HEK293 (cell line): ENCODE measurements around the gene HOOK1.

Experiments used
- CTCF ChIA-PET: fragments of 350-600 bp; formaldehyde crosslinking; extraction: SDS; loops from one replicate; lab custom pipeline; 2021; ENCODE audit warnings: antibody characterized with exemption; lab: Yijun Ruan, JAX
- POLR2A ChIA-PET: fragments of 300-600 bp; formaldehyde crosslinking; extraction: SDS; loops from one replicate; lab custom pipeline; 2020; ENCODE audit warnings: antibody characterized with exemption, inconsistent platforms; lab: Yijun Ruan, JAX
- H3K27ac ChIP-seq: fragments of 200-500 bp; sonication (Bioruptor generic); 2 replicates; pipeline ENCODE4 v1.5.1; 2014; ENCODE audit warnings: low read depth, low read length, control low read depth, inconsistent platforms; ENCODE audit errors: extremely low read depth
- H3K36me3 ChIP-seq, 2 experiments: fragments of 200-500 bp in 1 of 2; sonication (Bioruptor generic) in 1 of 2; 1 replicate in 1 of 2; 2 replicates in 1 of 2; pipeline ENCODE4 v1.5.1; 2014 to 2017; ENCODE audit warnings: inconsistent platforms in 2 of 2, low read length in 2 of 2; ENCODE audit not compliant: control insufficient read depth in 2 of 2, insufficient read depth in 1 of 2
- H3K4me1 ChIP-seq: fragments of 200-500 bp; sonication (Bioruptor generic); 2 replicates; pipeline ENCODE4 v1.5.1; 2014; ENCODE audit warnings: mild to moderate bottlenecking, low read length, inconsistent platforms; ENCODE audit not compliant: control insufficient read depth, insufficient read depth
- H3K4me3 ChIP-seq: 2 replicates; pipeline ENCODE4 v1.5.1; 2011; ENCODE audit warnings: low read depth, mild to moderate bottlenecking, control low read depth, low read length, moderate library complexity
- H3K9me3 ChIP-seq: fragments of 200-500 bp; sonication (Bioruptor generic); 2 replicates; pipeline ENCODE4 v1.5.1; 2014; ENCODE audit warnings: low read depth, low read length, inconsistent platforms; ENCODE audit not compliant: control insufficient read depth, insufficient read depth
- GLIS1 ChIP-seq: fragments of 450-650 bp; formaldehyde crosslinking; IDR thresholded peaks from 2 replicates; pipeline ENCODE4 v1.5.1; 2016; ENCODE audit warnings: missing biosample characterization, missing genetic modification characterization
- KLF10 ChIP-seq: fragments of 450-650 bp; IDR thresholded peaks from 2 replicates; pipeline ENCODE4 v1.5.1; 2018; ENCODE audit warnings: missing biosample characterization, mild to moderate bottlenecking, missing genetic modification characterization
- RBAK ChIP-seq: fragments of 450-650 bp; formaldehyde crosslinking; IDR thresholded peaks from 2 replicates; pipeline ENCODE4 v1.5.1; 2016; ENCODE audit warnings: missing biosample characterization, missing genetic modification characterization
- TRIM28 ChIP-seq: IDR thresholded peaks from 2 replicates; pipeline ENCODE4 v1.6.1; 2011; ENCODE audit warnings: low read length, control low read depth, borderline replicate concordance
- ZBTB17 ChIP-seq: fragments of 450-650 bp; formaldehyde crosslinking; IDR thresholded peaks from 2 replicates; pipeline ENCODE4 v1.5.1; 2016; ENCODE audit warnings: missing biosample characterization, missing genetic modification characterization
- ZBTB26 ChIP-seq: fragments of 450-650 bp; formaldehyde crosslinking; optimal IDR thresholded peaks from 2 replicates; pipeline ENCODE3; 2016; ENCODE audit warnings: missing biosample characterization, mild to moderate bottlenecking, missing genetic modification characterization
- ZNF18 ChIP-seq: fragments of 450-650 bp; formaldehyde crosslinking; IDR thresholded peaks from 2 replicates; pipeline ENCODE4 v1.5.1; 2016; ENCODE audit warnings: missing biosample characterization, missing genetic modification characterization
- ZNF248 ChIP-seq: fragments of 450-650 bp; formaldehyde crosslinking; IDR thresholded peaks from 2 replicates; pipeline ENCODE4 v1.5.1; 2017; ENCODE audit warnings: missing biosample characterization, missing genetic modification characterization
- ZNF274 ChIP-seq, 2 experiments: fragments of 200-500 bp in 1 of 2; fragments of 450-650 bp in 1 of 2; sonication (Bioruptor generic) in 1 of 2; formaldehyde crosslinking in 1 of 2; IDR thresholded peaks; 2 replicates each; pipeline versions ENCODE4 v1.5.1 to v1.6.1; 2014 to 2016; ENCODE audit warnings: borderline replicate concordance in 1 of 2, inconsistent platforms in 1 of 2, low read length in 1 of 2, missing biosample characterization in 1 of 2, missing genetic modification characterization in 1 of 2
- ZNF501 ChIP-seq: fragments of 450-650 bp; formaldehyde crosslinking; IDR thresholded peaks from 2 replicates; pipeline ENCODE4 v1.5.1; 2016; ENCODE audit warnings: missing biosample characterization, missing genetic modification characterization
- ZNF510 ChIP-seq: fragments of 450-650 bp; formaldehyde crosslinking; IDR thresholded peaks from 2 replicates; pipeline ENCODE4 v1.5.1; 2018; ENCODE audit warnings: mild to moderate bottlenecking, missing genetic modification characterization, missing biosample characterization; ENCODE audit not compliant: insufficient replicate concordance
- ZNF514 ChIP-seq: fragments of 450-650 bp; formaldehyde crosslinking; IDR thresholded peaks from 2 replicates; pipeline ENCODE4 v1.5.1; 2016; ENCODE audit warnings: missing biosample characterization, missing genetic modification characterization
- ZNF529 ChIP-seq: fragments of 450-650 bp; formaldehyde crosslinking; IDR thresholded peaks from 2 replicates; pipeline ENCODE4 v1.5.1; 2017; ENCODE audit warnings: missing genetic modification characterization, missing biosample characterization; ENCODE audit not compliant: insufficient replicate concordance
- ZNF610 ChIP-seq: fragments of 450-650 bp; formaldehyde crosslinking; IDR thresholded peaks from 2 replicates; pipeline ENCODE4 v1.5.1; 2016; ENCODE audit warnings: missing biosample characterization, missing genetic modification characterization, borderline replicate concordance
- ZNF654 ChIP-seq: fragments of 450-650 bp; formaldehyde crosslinking; IDR thresholded peaks from 2 replicates; pipeline ENCODE4 v1.5.1; 2016; ENCODE audit warnings: low read depth, missing biosample characterization, missing genetic modification characterization
- ZNF76 ChIP-seq: fragments of 450-650 bp; formaldehyde crosslinking; IDR thresholded peaks from 2 replicates; pipeline ENCODE4; 2016; ENCODE audit warnings: low read depth, missing biosample characterization, missing genetic modification characterization, borderline replicate concordance
- ZSCAN5A ChIP-seq: fragments of 450-650 bp; formaldehyde crosslinking; IDR thresholded peaks from 2 replicates; pipeline ENCODE4 v1.5.1; 2016; ENCODE audit warnings: missing biosample characterization, missing genetic modification characterization
- ZXDB ChIP-seq: fragments of 450-650 bp; formaldehyde crosslinking; IDR thresholded peaks from 2 replicates; pipeline ENCODE4 v1.5.1; 2016; ENCODE audit warnings: missing biosample characterization, missing genetic modification characterization
- TF ChIP-seq, protein P1 (sequence below): fragments of 450-650 bp; formaldehyde crosslinking; conservative IDR thresholded peaks from 2 replicates; pipeline ENCODE4 v1.5.1; 2016; ENCODE audit warnings: low read depth, missing biosample characterization, missing genetic modification characterization
- TF ChIP-seq, protein P2 (sequence below): fragments of 450-650 bp; formaldehyde crosslinking; IDR thresholded peaks from 2 replicates; pipeline ENCODE4 v1.5.1; 2016; ENCODE audit warnings: missing biosample characterization, missing genetic modification characterization
- TF ChIP-seq, protein P3 (sequence below): fragments of 450-650 bp; formaldehyde crosslinking; IDR thresholded peaks from 2 replicates; pipeline ENCODE4 v1.5.1; 2016; ENCODE audit warnings: missing biosample characterization, missing genetic modification characterization

The HOOK1 gene

GRCh38 chr1:59901770-59902388, 87.1 kb downstream of the HOOK1 start:
- CTCF ChIA-PET = interaction anchor here (0.9 to 5.4 kb wide), 8 partner anchors 8 to 70 kb away, joined by 4 to 59 read pairs (median 15); no protein-coding TSS in a partner anchor

DNA sequence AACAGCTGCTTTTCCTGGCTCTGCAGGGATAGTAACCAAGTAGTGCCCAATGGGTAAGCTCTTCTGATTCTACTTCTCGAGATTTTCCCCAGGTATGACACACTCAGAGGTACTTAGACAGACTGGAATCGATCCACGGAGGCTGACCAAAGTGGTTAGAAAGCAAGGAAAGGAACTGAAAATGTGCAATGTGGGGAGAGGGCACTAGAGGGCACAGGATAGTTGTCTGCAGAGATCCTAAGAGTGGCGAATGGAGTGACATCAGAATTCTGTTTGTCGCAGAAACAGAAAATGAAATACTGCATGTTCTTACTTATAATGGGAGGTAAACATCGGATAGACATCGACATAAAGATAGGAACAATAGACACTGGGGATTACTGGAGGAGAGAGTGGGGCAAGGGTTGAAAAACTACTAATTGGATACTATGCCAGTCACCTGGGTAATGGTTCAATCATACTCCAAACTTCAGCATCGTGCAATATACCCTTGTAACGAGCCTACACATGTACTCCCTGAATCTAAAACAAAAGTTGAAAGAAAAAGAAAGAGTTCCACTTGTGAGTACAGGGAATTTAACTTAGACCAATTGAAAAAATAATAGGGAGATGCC, 88.5 kb downstream of the HOOK1 start:
- Histone ChIP-seq H3K4me1 (no peaks in the 10 kb centered on the region), H3K36me3 (peaks cover 0 to 3% of the 10 kb centered on the region in 2 experiments; a peak in 1 of 3 replicates), H3K9me3 (no peaks in the 10 kb centered on the region), H3K4me3 (no peak overlapping the region), H3K27ac (no peak overlapping the region)
- CTCF ChIA-PET = interaction anchor here (0.7 to 5.4 kb wide), 17 partner anchors 10 to 103 kb away, joined by 3 to 59 read pairs (median 5); partner anchors contain the start of gene CYP2J2
- POLR2A ChIA-PET = no interaction called here
- TF ChIP-seq ZNF76 (tag by site-specific recombination) = no peak
- peak; percentile 30; the same call in 1 of the 2 replicates for TF ChIP-seq ZNF654
- no peak for TF ChIP-seq ZNF610 (tag by site-specific recombination)
- TF ChIP-seq, protein P1, sequence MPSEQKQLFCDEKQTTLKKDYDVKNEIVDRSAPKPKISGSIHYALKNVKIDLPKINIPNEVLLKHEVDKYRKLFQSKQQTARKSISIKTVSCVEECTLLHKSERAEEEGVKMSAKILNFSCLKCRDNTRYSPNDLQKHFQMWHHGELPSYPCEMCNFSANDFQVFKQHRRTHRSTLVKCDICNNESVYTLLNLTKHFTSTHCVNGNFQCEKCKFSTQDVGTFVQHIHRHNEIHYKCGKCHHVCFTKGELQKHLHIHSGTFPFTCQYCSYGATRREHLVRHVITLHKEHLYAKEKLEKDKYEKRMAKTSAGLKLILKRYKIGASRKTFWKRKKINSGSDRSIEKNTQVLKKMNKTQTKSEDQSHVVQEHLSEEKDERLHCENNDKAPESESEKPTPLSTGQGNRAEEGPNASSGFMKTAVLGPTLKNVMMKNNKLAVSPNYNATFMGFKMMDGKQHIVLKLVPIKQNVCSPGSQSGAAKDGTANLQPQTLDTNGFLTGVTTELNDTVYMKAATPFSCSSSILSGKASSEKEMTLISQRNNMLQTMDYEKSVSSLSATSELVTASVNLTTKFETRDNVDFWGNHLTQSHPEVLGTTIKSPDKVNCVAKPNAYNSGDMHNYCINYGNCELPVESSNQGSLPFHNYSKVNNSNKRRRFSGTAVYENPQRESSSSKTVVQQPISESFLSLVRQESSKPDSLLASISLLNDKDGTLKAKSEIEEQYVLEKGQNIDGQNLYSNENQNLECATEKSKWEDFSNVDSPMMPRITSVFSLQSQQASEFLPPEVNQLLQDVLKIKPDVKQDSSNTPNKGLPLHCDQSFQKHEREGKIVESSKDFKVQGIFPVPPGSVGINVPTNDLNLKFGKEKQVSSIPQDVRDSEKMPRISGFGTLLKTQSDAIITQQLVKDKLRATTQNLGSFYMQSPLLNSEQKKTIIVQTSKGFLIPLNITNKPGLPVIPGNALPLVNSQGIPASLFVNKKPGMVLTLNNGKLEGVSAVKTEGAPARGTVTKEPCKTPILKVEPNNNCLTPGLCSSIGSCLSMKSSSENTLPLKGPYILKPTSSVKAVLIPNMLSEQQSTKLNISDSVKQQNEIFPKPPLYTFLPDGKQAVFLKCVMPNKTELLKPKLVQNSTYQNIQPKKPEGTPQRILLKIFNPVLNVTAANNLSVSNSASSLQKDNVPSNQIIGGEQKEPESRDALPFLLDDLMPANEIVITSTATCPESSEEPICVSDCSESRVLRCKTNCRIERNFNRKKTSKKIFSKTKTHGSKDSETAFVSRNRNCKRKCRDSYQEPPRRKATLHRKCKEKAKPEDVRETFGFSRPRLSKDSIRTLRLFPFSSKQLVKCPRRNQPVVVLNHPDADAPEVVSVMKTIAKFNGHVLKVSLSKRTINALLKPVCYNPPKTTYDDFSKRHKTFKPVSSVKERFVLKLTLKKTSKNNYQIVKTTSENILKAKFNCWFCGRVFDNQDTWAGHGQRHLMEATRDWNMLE (tag by site-specific recombination) = no peak
- TF ChIP-seq ZBTB26 = no peak

More at GRCh38 chr1:59901770-59902388, 87.1 kb downstream of the HOOK1 start:
- TF ChIP-seq, protein P2, sequence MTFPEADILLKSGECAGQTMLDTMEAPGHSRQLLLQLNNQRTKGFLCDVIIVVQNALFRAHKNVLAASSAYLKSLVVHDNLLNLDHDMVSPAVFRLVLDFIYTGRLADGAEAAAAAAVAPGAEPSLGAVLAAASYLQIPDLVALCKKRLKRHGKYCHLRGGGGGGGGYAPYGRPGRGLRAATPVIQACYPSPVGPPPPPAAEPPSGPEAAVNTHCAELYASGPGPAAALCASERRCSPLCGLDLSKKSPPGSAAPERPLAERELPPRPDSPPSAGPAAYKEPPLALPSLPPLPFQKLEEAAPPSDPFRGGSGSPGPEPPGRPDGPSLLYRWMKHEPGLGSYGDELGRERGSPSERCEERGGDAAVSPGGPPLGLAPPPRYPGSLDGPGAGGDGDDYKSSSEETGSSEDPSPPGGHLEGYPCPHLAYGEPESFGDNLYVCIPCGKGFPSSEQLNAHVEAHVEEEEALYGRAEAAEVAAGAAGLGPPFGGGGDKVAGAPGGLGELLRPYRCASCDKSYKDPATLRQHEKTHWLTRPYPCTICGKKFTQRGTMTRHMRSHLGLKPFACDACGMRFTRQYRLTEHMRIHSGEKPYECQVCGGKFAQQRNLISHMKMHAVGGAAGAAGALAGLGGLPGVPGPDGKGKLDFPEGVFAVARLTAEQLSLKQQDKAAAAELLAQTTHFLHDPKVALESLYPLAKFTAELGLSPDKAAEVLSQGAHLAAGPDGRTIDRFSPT = no peak
- TF ChIP-seq TRIM28 = no peak
- no peak for TF ChIP-seq GLIS1 (tag by site-specific recombination)
- TF ChIP-seq ZNF501 (tag by site-specific recombination) = no peak
- no peak for TF ChIP-seq ZNF510
- TF ChIP-seq ZNF274 (IDR thresholded peaks at IDR 0.05; ENCODE audit: low read length) = no peak
- TF ChIP-seq ZNF274 (tag by site-specific recombination; IDR thresholded peaks at IDR 0.05; ENCODE audit: borderline replicate concordance) = no peak
- no peak for TF ChIP-seq RBAK
- no peak for TF ChIP-seq ZNF514
- TF ChIP-seq ZBTB17 (tag by site-specific recombination) = no peak
- TF ChIP-seq KLF10 (tag by site-specific recombination) = no peak
- no peak for TF ChIP-seq ZSCAN5A (tag by site-specific recombination)
- TF ChIP-seq ZXDB (tag by site-specific recombination) = no peak
- TF ChIP-seq ZNF18 (tag by site-specific recombination) = no peak
- TF ChIP-seq, protein P3, sequence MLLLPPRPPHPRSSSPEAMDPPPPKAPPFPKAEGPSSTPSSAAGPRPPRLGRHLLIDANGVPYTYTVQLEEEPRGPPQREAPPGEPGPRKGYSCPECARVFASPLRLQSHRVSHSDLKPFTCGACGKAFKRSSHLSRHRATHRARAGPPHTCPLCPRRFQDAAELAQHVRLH (tag by site-specific recombination) = no peak
- no peak for TF ChIP-seq ZNF248 (tag by site-specific recombination)
- no peak for TF ChIP-seq ZNF529 (tag by site-specific recombination)
- Histone ChIP-seq H3K27ac (no peak overlapping the region), H3K9me3 (no peaks in the 10 kb centered on the region), H3K4me1 (no peaks in the 10 kb centered on the region), H3K36me3 (no peaks in the 10 kb centered on the region), H3K4me3 (no peak overlapping the region)
- POLR2A ChIA-PET = no interaction called here
